Dendritic cell treated with granulocyte-macrophage colony-stimulating factor and Interleukin-4, amounts not matched to agents 40 ng/mL and 50 ng/mL, for 4 days (primary cell): ENCODE measurements around the gene HS3ST3B1.

Experiments used
- H3K27ac Mint-ChIP-seq: one replicate; pipeline ENCODE4 v1.8.0; 2022; ENCODE audit warnings: mild to moderate bottlenecking, mixed read lengths
- H3K27me3 Mint-ChIP-seq: one replicate; pipeline ENCODE4 v1.8.0; 2022; ENCODE audit warnings: mild to moderate bottlenecking, mixed read lengths
- H3K36me3 Mint-ChIP-seq: one replicate; pipeline ENCODE4 v1.8.0; 2022; ENCODE audit warnings: low read depth, mixed read lengths
- H3K4me1 Mint-ChIP-seq: one replicate; pipeline ENCODE4 v1.8.0; 2022; ENCODE audit warnings: low read depth, mixed read lengths
- H3K4me3 Mint-ChIP-seq: one replicate; pipeline ENCODE4 v1.8.0; 2022; ENCODE audit warnings: mild to moderate bottlenecking, moderate library complexity, mixed read lengths
- H3K9me3 Mint-ChIP-seq: one replicate; pipeline ENCODE4 v1.8.0; 2022; ENCODE audit warnings: mixed read lengths
- intact Hi-C: fragments of 100-400 bp; cut with micrococcal nuclease; formaldehyde crosslinking; loops from one replicate; pipeline ENCODE4 v1.15.0; 2022

The HS3ST3B1 gene

GRCh38 chr17:14336418-14336817, 35.5 kb downstream of the HS3ST3B1 start:
- Mint-ChIP-seq H3K36me3 (no peaks in the 10 kb centered on the region), H3K4me3 (no peak overlapping the region), H3K9me3 (no peaks in the 10 kb centered on the region), H3K27me3 (no peaks in the 10 kb centered on the region), H3K4me1 (peaks cover 73% of the 10 kb centered on the region), H3K27ac (no peak overlapping the region)
- intact Hi-C loops: no loop called here

GRCh38 chr17:14337596-14338079, 36.8 kb downstream of the HS3ST3B1 start:
- H3K36me3 Mint-ChIP-seq: no peaks in the 10 kb centered on the region
- H3K27me3 Mint-ChIP-seq: no peaks in the 10 kb centered on the region
- H3K4me1 Mint-ChIP-seq: peaks cover 61% of the 10 kb centered on the region
- H3K4me3 Mint-ChIP-seq: no peak overlapping the region
- intact Hi-C loops: no loop called here
- H3K27ac Mint-ChIP-seq: no peak overlapping the region
- no peaks in the 10 kb centered on the region for H3K9me3 Mint-ChIP-seq

- Mint-ChIP-seq H3K4me1 (peaks cover 32% of the 10 kb centered on the region), H3K4me3 (no peak overlapping the region), H3K27ac (no peak overlapping the region), H3K9me3 (no peaks in the 10 kb centered on the region), H3K27me3 (no peaks in the 10 kb centered on the region), H3K36me3 (peaks cover 13% of the 10 kb centered on the region)
- intact Hi-C loops: no loop called here
These were observed 40.2 kb downstream of the HS3ST3B1 start for GRCh38 chr17:14340857-14341754.

GRCh38 chr17:14341866-14342265, 41.0 kb downstream of the HS3ST3B1 start:
- no peak overlapping the region for H3K27ac Mint-ChIP-seq

GRCh38 chr17:14346801-14347200, 45.9 kb downstream of the HS3ST3B1 start:
- Mint-ChIP-seq H3K36me3 (peaks cover 19% of the 10 kb centered on the region), H3K4me1 (no peaks in the 10 kb centered on the region), H3K27ac (no peak overlapping the region), H3K4me3 (no peak overlapping the region), H3K9me3 (no peaks in the 10 kb centered on the region), H3K27me3 (no peaks in the 10 kb centered on the region)
- intact Hi-C loops: no loop called here

More at GRCh38 chr17:14341866-14342265, 41.0 kb downstream of the HS3ST3B1 start:
- Mint-ChIP-seq H3K36me3 (peaks cover 19% of the 10 kb centered on the region), H3K4me3 (no peak overlapping the region), H3K4me1 (peaks cover 25% of the 10 kb centered on the region), H3K27me3 (no peaks in the 10 kb centered on the region), H3K9me3 (no peaks in the 10 kb centered on the region)
- intact Hi-C loops: no loop called here

GRCh38 chr17:14351493-14351892, 50.6 kb downstream of the HS3ST3B1 start:
- no peaks in the 10 kb centered on the region for H3K4me1 Mint-ChIP-seq
- H3K27ac Mint-ChIP-seq: peak overlapping the region; percentile 66
- H3K36me3 Mint-ChIP-seq: peaks cover 3% of the 10 kb centered on the region

GRCh38 chr17:14352136-14352535, 51.3 kb downstream of the HS3ST3B1 start:
- H3K9me3 Mint-ChIP-seq: no peaks in the 10 kb centered on the region

More at GRCh38 chr17:14351493-14351892, 50.6 kb downstream of the HS3ST3B1 start:
- Mint-ChIP-seq H3K4me3 (no peak overlapping the region), H3K27me3 (no peaks in the 10 kb centered on the region), H3K9me3 (no peaks in the 10 kb centered on the region)
- intact Hi-C loops: loop anchor here (10.0 kb wide), 1 partner anchor 253 kb away; no protein-coding TSS in a partner anchor

GRCh38 chr17:14353861-14354474, 53.1 kb downstream of the HS3ST3B1 start:
- Mint-ChIP-seq H3K4me3 (no peak overlapping the region), H3K9me3 (no peaks in the 10 kb centered on the region), H3K36me3 (no peaks in the 10 kb centered on the region), H3K27ac (no peak overlapping the region), H3K27me3 (no peaks in the 10 kb centered on the region), H3K4me1 (peaks cover 1% of the 10 kb centered on the region)
- intact Hi-C loops: loop anchor here (2.0 to 10.0 kb wide), 2 partner anchors 53 to 251 kb away; partner anchors contain the start of gene HS3ST3B1

More at GRCh38 chr17:14352136-14352535, 51.3 kb downstream of the HS3ST3B1 start:
- Mint-ChIP-seq H3K4me3 (no peak overlapping the region), H3K36me3 (no peaks in the 10 kb centered on the region), H3K27ac (peak overlapping the region; percentile 66), H3K4me1 (no peaks in the 10 kb centered on the region), H3K27me3 (no peaks in the 10 kb centered on the region)
- intact Hi-C loops: loop anchor here (2.0 to 10.0 kb wide), 2 partner anchors 51 to 253 kb away; partner anchors contain the start of gene HS3ST3B1

GRCh38 chr17:14354807-14355206, 53.9 kb downstream of the HS3ST3B1 start:
- Mint-ChIP-seq H3K4me3 (no peak overlapping the region), H3K36me3 (no peaks in the 10 kb centered on the region), H3K27me3 (no peaks in the 10 kb centered on the region), H3K4me1 (peaks cover 10% of the 10 kb centered on the region), H3K9me3 (no peaks in the 10 kb centered on the region), H3K27ac (no peak overlapping the region)
- intact Hi-C loops: loop anchor here (10.0 kb wide), 1 partner anchor 250 kb away; no protein-coding TSS in a partner anchor

- no peaks in the 10 kb centered on the region for H3K36me3 Mint-ChIP-seq
- no peaks in the 10 kb centered on the region for H3K9me3 Mint-ChIP-seq
- intact Hi-C loops: loop anchor here (10.0 kb wide), 1 partner anchor 249 kb away; no protein-coding TSS in a partner anchor
- peaks cover 17% of the 10 kb centered on the region for H3K4me1 Mint-ChIP-seq
- no peak overlapping the region for H3K4me3 Mint-ChIP-seq
- H3K27ac Mint-ChIP-seq: no peak overlapping the region
- no peaks in the 10 kb centered on the region for H3K27me3 Mint-ChIP-seq
These were observed 54.7 kb downstream of the HS3ST3B1 start for GRCh38 chr17:14355556-14355955.

- intact Hi-C loops: loop anchor here (10.0 kb wide), 1 partner anchor 245 kb away; no protein-coding TSS in a partner anchor
- H3K27me3 Mint-ChIP-seq: no peaks in the 10 kb centered on the region
- no peaks in the 10 kb centered on the region for H3K36me3 Mint-ChIP-seq
- no peaks in the 10 kb centered on the region for H3K9me3 Mint-ChIP-seq
- H3K4me1 Mint-ChIP-seq: peaks cover 29% of the 10 kb centered on the region
- peak overlapping the region; percentile 24 for H3K27ac Mint-ChIP-seq
- H3K4me3 Mint-ChIP-seq: peak overlapping the region; percentile 43
These were observed 58.5 kb downstream of the HS3ST3B1 start for GRCh38 chr17:14359163-14360020.

GRCh38 chr17:14360856-14361255, 60.0 kb downstream of the HS3ST3B1 start:
- H3K4me3 Mint-ChIP-seq: no peak overlapping the region
- intact Hi-C loops: no loop called here

GRCh38 chr17:14361470-14361869, 60.6 kb downstream of the HS3ST3B1 start:
- intact Hi-C loops: no loop called here
- H3K4me1 Mint-ChIP-seq: peaks cover 29% of the 10 kb centered on the region
- peaks cover under 1% of the 10 kb centered on the region for H3K9me3 Mint-ChIP-seq
- no peaks in the 10 kb centered on the region for H3K27me3 Mint-ChIP-seq
- no peak overlapping the region for H3K4me3 Mint-ChIP-seq
- no peaks in the 10 kb centered on the region for H3K36me3 Mint-ChIP-seq
- H3K27ac Mint-ChIP-seq: no peak overlapping the region

More at GRCh38 chr17:14360856-14361255, 60.0 kb downstream of the HS3ST3B1 start:
- H3K4me1 Mint-ChIP-seq: peaks cover 29% of the 10 kb centered on the region
- H3K27me3 Mint-ChIP-seq: no peaks in the 10 kb centered on the region
- no peaks in the 10 kb centered on the region for H3K9me3 Mint-ChIP-seq
- peak overlapping the region; percentile 13 for H3K27ac Mint-ChIP-seq
- H3K36me3 Mint-ChIP-seq: no peaks in the 10 kb centered on the region
